Stimulated activated CD4-positive, alpha-beta T cell treated with anti-CD3 and anti-CD28 coated beads, Interleukin-15, amount 100 ng/mL, for 1 hour (primary cell): ENCODE data around the gene MXD1.
"Not testable (repeated sequence)": the region's sequence is repeated elsewhere in the genome, so short reads cannot be mapped to it uniquely, and the experiment has no call there.

Source experiments
- DNase-seq, 2 donors: peaks; one replicate each; pipeline ENCODE4 v3.0.0-alpha.2; 2020; ENCODE audit warnings: low read depth in 1 of 2, low spot score in 1 of 2

The MXD1 gene

DNA sequence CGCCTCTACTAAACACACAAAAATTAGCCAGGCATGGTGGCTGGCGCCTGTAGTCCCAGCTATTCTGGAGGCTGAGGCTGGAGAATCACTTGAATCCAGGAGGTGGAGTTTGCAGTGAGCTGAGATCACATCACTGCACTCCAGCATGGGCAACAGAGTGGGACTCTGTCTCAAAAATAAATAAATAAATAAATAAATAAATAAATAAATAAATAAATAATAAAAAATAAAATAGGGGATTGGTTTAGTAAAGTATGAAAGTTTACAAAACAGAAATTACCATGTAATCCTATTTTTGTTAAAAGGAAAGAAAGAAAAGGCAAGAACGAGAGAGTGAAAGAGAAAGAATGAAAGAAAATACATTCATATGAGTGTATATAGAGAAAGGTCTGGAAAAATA lies 35.8 kb downstream of the MXD1 start:
- not testable (repeated sequence) for DNase-seq

DNA sequence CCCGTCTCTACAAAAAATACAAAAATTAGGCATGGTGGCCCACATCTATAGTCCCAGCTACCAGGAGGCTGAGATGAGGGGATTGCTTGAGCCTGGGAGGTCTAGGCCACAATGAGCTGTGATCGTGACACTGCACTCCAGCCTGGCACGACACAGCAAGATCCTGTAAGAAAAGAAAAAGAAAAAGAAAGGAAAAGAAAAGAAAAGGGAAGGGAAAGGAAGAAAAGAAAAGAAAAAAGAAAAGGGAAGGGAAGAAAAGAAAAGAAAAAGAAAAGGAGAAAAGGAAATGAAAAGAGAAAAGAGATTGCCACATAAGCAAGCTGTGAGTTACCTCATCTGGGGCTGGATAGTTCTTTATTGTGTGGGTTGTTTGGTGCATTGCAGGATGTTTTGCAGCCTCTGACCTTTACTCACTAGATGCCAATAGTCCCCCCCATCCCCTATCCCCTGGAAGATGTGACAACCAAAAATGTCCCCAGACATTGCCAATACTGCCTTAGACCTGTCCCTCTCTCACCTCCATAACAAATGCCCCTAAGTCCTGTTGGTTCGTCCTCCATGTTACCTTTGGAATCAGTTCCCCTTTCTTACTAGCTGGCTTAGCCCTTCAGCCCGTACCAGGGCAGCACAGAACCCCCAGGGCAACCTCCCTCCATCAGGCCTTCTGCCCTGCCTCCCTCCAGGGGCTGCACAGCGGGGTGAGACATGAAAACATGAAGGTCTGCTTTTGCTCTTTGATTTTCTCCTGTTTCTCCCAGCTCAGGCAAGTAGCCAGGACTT lies 37.6 kb downstream of the MXD1 start:
- no peak for DNase-seq

DNA sequence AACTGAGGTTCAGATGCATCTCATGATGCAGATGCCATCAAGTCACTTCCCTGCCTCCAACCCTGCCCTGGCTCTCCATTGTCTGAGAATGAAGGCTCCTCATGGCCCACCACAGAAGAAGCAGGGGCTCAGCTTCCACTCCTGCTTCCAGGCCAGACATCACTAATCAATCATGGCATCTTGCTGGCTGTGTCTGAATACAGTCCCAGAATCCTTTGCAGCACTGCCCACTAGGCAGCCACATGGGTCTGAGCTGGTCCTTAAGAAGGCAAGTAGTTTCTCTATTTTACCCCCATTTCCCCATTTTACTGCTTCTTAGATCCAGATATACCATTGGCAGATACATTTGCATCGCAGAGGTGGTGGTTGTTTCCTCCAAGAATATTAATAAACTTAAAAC lies 39.2 kb downstream of the MXD1 start:
- no peak for DNase-seq

DNA sequence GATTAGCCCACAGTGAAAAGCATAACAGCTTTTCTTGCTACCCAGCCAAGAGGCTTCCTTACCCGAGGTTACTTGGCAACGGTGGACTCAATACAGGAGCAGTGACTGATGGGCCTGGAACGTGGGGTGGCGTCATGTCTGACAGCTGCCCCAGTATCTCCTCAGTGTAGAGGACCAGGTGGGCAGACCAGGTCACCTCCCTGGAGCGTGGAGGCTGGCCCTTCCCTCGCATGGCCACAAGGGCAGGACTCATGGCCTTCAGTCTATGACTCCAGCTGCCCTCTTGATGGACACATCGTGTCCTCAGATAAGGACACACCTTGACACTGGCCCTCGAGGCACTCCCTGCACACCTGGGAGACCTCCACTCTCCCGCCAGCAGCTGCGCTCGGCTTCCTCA lies 40.1 kb downstream of the MXD1 start:
- DNase-seq: no peak

- no peak for DNase-seq
Measured at GRCh38 chr2:69956475-69956979, 41.6 kb downstream of the MXD1 start.

DNA sequence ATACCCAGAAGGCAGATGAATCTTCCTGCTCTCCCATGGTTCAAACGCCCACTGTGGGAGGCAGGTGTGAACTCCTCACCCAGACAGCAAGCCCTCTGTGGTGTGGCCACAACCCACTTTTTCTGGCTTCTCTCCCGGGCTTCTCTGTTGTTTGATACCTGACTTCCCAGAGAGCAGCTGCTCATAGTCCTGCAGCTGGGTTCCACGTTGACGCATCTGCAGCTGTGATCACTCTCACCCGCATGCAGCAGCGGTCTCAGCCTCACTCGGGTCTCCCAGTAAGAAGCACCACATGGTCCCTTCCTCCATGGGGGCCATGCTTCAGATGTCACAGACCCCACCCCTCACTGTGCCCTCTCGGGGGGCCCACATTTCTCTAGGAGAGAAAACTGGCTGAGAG lies 43.1 kb downstream of the MXD1 start:
- no peak for DNase-seq

DNA sequence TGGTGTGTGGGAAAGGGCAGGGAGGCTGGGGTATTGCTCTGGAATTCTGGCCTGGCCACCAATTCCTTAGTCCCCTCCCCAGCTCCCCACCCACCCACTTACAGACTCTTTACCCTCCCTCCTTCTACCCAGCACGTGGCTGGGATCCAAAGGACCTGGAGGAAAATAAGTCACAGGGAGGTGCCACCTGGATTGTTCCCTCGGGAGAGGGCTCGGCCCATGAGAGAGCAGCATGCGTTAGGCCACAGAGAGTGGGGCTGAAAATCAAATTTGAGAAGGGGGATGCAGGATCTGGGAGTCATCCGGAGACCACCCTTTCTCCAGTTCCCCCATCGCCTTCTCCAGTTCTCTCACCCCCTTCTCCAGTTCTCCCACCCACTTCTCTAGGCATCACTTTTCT lies 43.6 kb downstream of the MXD1 start:
- no peak for DNase-seq

- no peak for DNase-seq
Measured at GRCh38 chr2:69959425-69959824, 44.5 kb downstream of the MXD1 start.

GRCh38 chr2:69960821-69961220 lies 45.9 kb downstream of the MXD1 start:
- DNase-seq: no peak

DNA sequence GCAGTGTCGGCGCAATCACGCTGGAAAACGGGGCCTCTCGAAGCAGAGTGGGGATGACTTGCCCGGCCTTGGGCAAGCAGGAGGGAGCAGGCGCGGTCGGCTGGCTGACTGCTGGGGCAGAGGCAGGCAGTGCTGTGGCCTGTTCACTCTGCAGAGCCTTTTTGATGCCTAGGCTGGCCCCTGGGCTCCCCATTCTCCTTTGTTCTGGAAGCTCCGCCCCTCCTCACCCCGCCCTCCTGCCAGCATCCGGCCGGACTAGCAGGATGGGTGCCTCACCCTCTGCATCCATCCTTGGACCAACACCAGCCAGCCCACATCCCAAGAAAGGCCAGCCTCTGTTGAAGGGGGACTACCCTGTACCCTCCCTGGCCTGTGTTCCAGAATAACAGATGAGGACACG lies 46.6 kb downstream of the MXD1 start, which contains the start of gene ASPRV1:
Gene ASPRV1 (minus strand): TSS at position 136 of the 400 bp plus-strand sequence. CDS start 195 bp downstream, outside the sequence.
- no peak for DNase-seq

- no peak for DNase-seq
Measured at GRCh38 chr2:69962986-69963730, 48.2 kb downstream of the MXD1 start.

GRCh38 chr2:69964353-69964841 lies 49.5 kb downstream of the MXD1 start:
- DNase-seq: no peak

- DNase-seq: no peak
Measured at GRCh38 chr2:69965756-69966445, 51.0 kb downstream of the MXD1 start.

- no peak for DNase-seq
Measured at GRCh38 chr2:69966496-69966895, 51.6 kb downstream of the MXD1 start.

DNA sequence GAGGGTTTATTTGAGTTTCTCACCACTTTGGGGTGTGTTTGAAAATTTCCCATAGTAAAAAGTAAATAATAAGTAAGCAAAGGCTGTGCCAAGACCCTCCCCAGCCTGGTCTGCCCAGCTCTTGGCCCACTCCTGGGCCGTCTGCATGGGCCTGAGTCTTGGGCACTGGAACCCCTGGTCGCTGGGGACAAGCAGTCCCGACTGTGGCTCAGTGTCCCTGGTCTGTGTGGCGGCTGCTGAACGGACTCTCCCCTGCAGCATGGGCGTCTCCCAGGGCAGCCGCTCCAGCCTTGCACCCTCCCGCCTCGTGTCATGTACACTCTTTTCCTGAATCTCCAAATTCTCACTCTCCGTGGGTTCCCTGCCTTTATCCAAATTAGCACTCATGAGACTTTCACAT lies 53.7 kb downstream of the MXD1 start:
- no peak for DNase-seq

DNA sequence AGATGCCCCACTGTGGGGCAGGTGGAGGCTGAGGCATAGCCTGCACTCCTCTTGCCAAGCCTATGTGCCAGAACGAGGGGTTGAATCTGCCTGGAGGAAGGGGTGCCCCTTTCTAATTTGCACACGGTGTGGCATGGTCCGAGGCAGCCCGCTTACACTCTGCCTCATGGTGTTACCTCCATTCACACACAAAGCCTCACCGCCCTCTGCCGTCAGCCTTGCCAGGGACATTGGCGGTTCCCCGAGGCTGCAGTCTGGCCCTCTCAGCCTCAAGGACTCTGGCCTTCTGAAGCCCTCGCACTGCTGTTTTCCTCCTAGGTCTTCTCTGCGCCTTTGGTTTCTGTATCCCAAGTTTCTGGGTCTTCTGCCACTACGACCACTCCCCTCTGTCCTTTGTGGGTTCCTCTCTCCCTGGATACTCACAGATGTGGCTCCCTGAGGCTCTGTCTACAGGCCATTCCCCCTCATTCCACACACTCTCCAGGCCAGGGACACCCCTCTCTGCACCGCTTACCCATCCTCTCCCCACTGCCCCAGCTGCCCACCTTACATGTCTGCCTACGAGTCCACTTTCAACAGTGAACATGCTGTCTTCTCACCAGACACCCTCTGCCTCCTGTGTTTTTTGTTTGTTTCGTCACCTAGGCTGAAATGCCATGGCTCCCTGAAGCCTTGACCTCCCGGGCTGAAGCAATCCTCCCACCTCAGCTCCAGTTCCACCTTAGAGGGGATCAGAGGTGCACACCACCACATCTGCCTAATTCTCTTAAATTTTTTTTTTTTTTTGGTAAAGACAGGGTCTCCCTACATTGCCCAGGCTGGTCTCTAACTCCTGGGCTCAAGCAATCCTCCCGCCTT lies 54.4 kb downstream of the MXD1 start:
- DNase-seq: no peak

GRCh38 chr2:69969991-69970390 lies 55.1 kb downstream of the MXD1 start:
- no peak for DNase-seq

DNA sequence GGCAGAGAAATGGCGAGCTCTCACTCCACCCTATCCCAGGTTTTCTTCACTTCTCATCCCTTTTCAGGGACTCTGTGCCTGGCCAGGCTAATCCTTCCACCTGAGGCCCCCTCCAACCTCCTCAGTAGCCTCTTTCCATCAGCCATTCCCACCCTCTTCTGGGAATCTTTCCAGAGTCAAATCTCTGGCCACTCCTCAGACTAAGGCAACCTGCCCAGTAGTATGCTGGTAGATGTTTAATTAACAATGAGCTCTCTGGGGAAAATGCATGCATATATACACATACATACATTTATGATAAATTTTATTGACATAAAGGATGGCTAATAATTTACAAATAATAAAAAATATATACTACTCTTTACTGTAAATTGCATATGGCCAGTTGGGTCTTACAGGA lies 57.9 kb downstream of the MXD1 start:
- no peak for DNase-seq

DNA sequence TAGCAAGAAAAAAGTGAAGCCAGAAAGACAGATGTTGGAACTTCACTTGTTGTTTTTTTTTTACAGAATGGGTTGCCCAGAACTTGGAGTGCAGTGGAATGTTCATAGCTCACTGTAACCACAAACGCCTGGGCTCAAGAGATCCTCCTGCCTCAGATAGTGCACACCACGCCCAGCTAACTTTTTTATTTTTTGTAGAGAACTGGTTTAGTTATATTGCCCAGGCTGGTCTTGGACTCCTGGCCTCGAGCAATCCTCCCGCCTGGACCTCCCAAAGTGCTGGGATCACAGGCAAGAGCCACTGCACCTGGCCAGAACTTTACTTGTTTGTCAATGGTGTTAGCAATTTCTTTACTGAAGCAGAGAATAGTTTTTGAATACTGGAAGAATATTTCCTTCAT lies 58.4 kb downstream of the MXD1 start:
- DNase-seq: no peak

DNA sequence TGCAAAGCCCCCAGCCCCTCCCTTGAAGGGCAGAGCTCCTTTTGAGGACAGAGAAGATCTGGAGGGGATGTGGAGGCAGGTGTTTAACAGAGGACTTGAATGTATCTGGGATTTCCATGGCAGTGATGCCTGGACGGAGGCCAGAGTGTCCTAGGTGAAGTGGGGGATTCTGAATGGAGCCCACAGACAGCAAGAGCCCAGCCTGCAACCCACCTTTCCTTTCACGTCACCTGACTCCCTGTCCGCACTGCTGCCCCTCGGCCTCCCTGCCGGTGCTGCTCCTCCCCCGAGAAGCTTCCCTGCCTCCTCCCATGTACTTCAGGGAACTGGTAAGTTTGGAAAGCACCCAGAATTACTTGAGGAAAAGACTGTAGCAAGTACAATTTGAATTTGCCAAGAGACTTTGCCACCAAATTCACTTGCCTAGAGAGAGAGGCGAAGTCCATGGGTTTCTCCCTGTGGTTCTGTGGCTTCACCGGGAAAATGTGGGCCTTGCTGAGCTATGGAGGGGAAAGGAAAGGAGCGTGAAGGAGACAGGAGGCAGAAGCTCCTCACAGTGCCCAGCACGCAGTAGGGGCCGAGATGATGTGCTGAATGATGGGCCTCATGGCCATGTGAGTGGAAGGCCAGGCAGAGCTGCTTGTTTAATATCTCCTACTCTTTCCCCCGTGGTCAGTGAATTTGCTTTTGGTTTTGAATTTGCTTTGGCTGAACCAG lies 60.4 kb downstream of the MXD1 start:
- DNase-seq: no peak
